Hepatocyte (in vitro differentiated cells): Measurements from ENCODE around the gene RELL1.

Experiments
- CTCF ChIP-seq: fragments of 200-600 bp; sonication (generic); IDR thresholded peaks from 2 replicates; pipeline ENCODE4 v1.5.1; 2016; ENCODE audit warnings: antibody characterized with exemption, mild to moderate bottlenecking; ENCODE audit not compliant: poor library complexity
- EZH2phosphoT487 ChIP-seq: fragments of 200-600 bp; sonication (generic); IDR thresholded peaks from one replicate; pipeline ENCODE4 v1.6.1; 2018; ENCODE audit warnings: antibody characterized with exemption, mild to moderate bottlenecking, low read depth, moderate library complexity; ENCODE audit not compliant: unreplicated experiment, severe bottlenecking

- TF ChIP-seq CTCF: no peak
- no peak for TF ChIP-seq EZH2phosphoT487
Measured at GRCh38 chr4:37710491-37710890, 24.3 kb upstream of the RELL1 start.
